ENCODE results near the gene FAM20A. TPM values are rescaled to one million over a fixed set of nuclear protein-coding genes. Genes with fewer than 3 reads are reported as not detected.
A peak's percentile ranks its signal among the peaks of the same experiment; 100 is the strongest.
"Not testable (repeated sequence)": the region's sequence is repeated elsewhere in the genome, so short reads cannot be mapped to it uniquely, and the experiment has no call there.

Gene FAM20A
- total and polyA plus RNA-seq, 7 donors, result 0.46 to 10.0 (median 5.4) TPM

GRCh38 chr17:68497885-68498319 lies 103.3 kb downstream of the FAM20A start:
- Histone ChIP-seq H3K27me3 (peaks cover 0 to 8% (median 0%) of the 10 kb centered on the region in 3 donors), H3K27ac (peak overlapping the region in 3 of 4 donors; percentile 10 to 49 (median 20)), H3K4me3 (no peak overlapping the region), H3K36me3 (no peaks in the 10 kb centered on the region), H3K4me1 (peaks cover 0 to 9% (median 3%) of the 10 kb centered on the region in 4 donors), H3K9me3 (no peaks in the 10 kb centered on the region)
- 2 to 6% methylated on average over 3 of the region's 3 CpGs for WGBS, 2 donors
- no peak for DNase-seq
- intact Hi-C loops (cut with DNase I), result no loop called here
- no peak for TF ChIP-seq CTCF (IDR thresholded peaks at IDR 0.05)
- TF ChIP-seq POLR2AphosphoS5 (IDR thresholded peaks at IDR 0.05), result no peak
- TF ChIP-seq EP300 (IDR thresholded peaks at IDR 0.05), result no peak
- TF ChIP-seq POLR2A (IDR thresholded peaks at IDR 0.05), result no peak

GRCh38 chr17:68495081-68495480 lies 106.1 kb downstream of the FAM20A start:
- DNase-seq, result no peak
- peaks cover 0 to 4% (median 0%) of the 10 kb centered on the region in 3 donors for H3K27me3 ChIP-seq
- H3K4me1 ChIP-seq, result peaks cover 0 to 14% (median 4%) of the 10 kb centered on the region in 4 donors
- 90 to 94% methylated on average over 4 of the region's 4 CpGs for WGBS, 2 donors
- H3K27ac ChIP-seq, result no peak overlapping the region
- TF ChIP-seq CTCF (IDR thresholded peaks at IDR 0.05), result no peak
- TF ChIP-seq EP300 (IDR thresholded peaks at IDR 0.05), result no peak
- intact Hi-C loops (cut with DNase I), result no loop called here
- no peaks in the 10 kb centered on the region for H3K36me3 ChIP-seq
- H3K4me3 ChIP-seq, result no peak overlapping the region
- no peaks in the 10 kb centered on the region for H3K9me3 ChIP-seq

GRCh38 chr17:68492394-68493054 lies 108.6 kb downstream of the FAM20A start:
- not testable (repeated sequence) for H3K27me3 ChIP-seq
- WGBS, 2 donors, result 34 to 84% methylated on average over 8 of the region's 8 CpGs
- H3K27ac ChIP-seq, result peak overlapping the region in 1 of 4 donors; percentile 39

GRCh38 chr17:68491381-68492231 lies 109.6 kb downstream of the FAM20A start:
- peak overlapping the region in 1 of 4 donors; percentile 39 for H3K27ac ChIP-seq
- no peak overlapping the region for H3K4me3 ChIP-seq
- WGBS, 2 donors, result 24 to 60% methylated on average over 12 of the region's 12 CpGs
- intact Hi-C loops (cut with DNase I), result no loop called here
- H3K9me3 ChIP-seq, result no peaks in the 10 kb centered on the region
- no peaks in the 10 kb centered on the region for H3K36me3 ChIP-seq
- DNase-seq, result peak; percentile 66
- H3K27me3 ChIP-seq, result peaks cover 0 to 3% (median 0%) of the 10 kb centered on the region in 3 donors
- peaks cover 0 to 14% (median 4%) of the 10 kb centered on the region in 4 donors for H3K4me1 ChIP-seq
- TF ChIP-seq POLR2AphosphoS5 (IDR thresholded peaks at IDR 0.05) (no peak), CTCF (IDR thresholded peaks at IDR 0.05) (no peak), POLR2A (IDR thresholded peaks at IDR 0.05) (no peak), EP300 (IDR thresholded peaks at IDR 0.05) (no peak)

More at GRCh38 chr17:68492394-68493054, 108.6 kb downstream of the FAM20A start:
- peaks cover 0 to 14% (median 4%) of the 10 kb centered on the region in 4 donors for H3K4me1 ChIP-seq
- H3K36me3 ChIP-seq; DNase-seq; H3K9me3 ChIP-seq; H3K4me3 ChIP-seq; intact Hi-C loops (cut with DNase I): not testable (repeated sequence)

GRCh38 chr17:68489919-68490318 lies 111.2 kb downstream of the FAM20A start:
- WGBS, 2 donors, result 80 to 81% methylated on average over 4 of the region's 4 CpGs
- peak overlapping the region in 1 of 4 donors; percentile 55 for H3K27ac ChIP-seq
- peaks cover 0 to 3% (median 0%) of the 10 kb centered on the region in 3 donors for H3K27me3 ChIP-seq
- intact Hi-C loops (cut with DNase I), result no loop called here
- no peak overlapping the region for H3K4me3 ChIP-seq
- TF ChIP-seq EP300 (IDR thresholded peaks at IDR 0.05), result no peak
- no peak for TF ChIP-seq POLR2AphosphoS5 (IDR thresholded peaks at IDR 0.05)
- no peak for TF ChIP-seq POLR2A (IDR thresholded peaks at IDR 0.05)
- no peaks in the 10 kb centered on the region for H3K9me3 ChIP-seq
- H3K4me1 ChIP-seq, result peaks cover 0 to 14% (median 4%) of the 10 kb centered on the region in 4 donors
- no peak for DNase-seq
- H3K36me3 ChIP-seq, result no peaks in the 10 kb centered on the region

Other genes with a start within 250 kb of the FAM20A start
- 10 to 100 TPM; 18.9 to 28.5 (median 22.3) TPM for gene WIPI1, start 143.9 kb downstream of the FAM20A start, total RNA-seq
- gene WIPI1, start 143.9 kb downstream of the FAM20A start, polyA plus RNA-seq, result 10 to 100 TPM; 63.2 to 78.8 (median 78.1) TPM
- gene PRKAR1A, start 88.9 kb downstream of the FAM20A start, total RNA-seq, result 100 to 1,000 TPM; 206 to 268 (median 230) TPM
- 10 to 100 TPM; 53.6 to 68.3 (median 57.1) TPM for gene PRKAR1A, start 88.9 kb downstream of the FAM20A start, polyA plus RNA-seq

All from sigmoid colon (tissue), 7 donors.